Activated CD8-positive, alpha-beta memory T cell treated with anti-CD3 and anti-CD28 coated beads for 36 hours (primary cell): ENCODE results near the gene SCN1B. TPM values are rescaled to one million over a fixed set of nuclear protein-coding genes. Genes with fewer than 3 reads are reported as not detected.
"Not testable (repeated sequence)": the region's sequence is repeated elsewhere in the genome, so short reads cannot be mapped to it uniquely, and the experiment has no call there.

ENCODE experiments used
- CTCF ChIA-PET: fragments of 350-600 bp; sonication (Branson Sonifier 250); formaldehyde crosslinking; loops from one replicate; lab custom pipeline; 2021; ENCODE audit warnings: antibody characterized with exemption; lab: Charles Lee
- POLR2A ChIA-PET: fragments of 350-600 bp; sonication (Branson Sonifier 250); formaldehyde crosslinking; loops from one replicate; lab custom pipeline; 2021; ENCODE audit warnings: antibody characterized with exemption; lab: Charles Lee
- total RNA-seq, 2 experiments: library from RNA; stranded (reverse); gene quantifications; one replicate each; pipeline ENCODE4 v1.2.3, GENCODE V29; 2021

SCN1B gene
- total RNA-seq, 2 experiments from 2014 or later: 0.99 to 1.3 TPM

- CTCF ChIA-PET: no interaction called here
- POLR2A ChIA-PET: no interaction called here
Observed at GRCh38 chr19:35040826-35041547, 10.7 kb downstream of the SCN1B start.

- CTCF ChIA-PET: no interaction called here
- POLR2A ChIA-PET: no interaction called here
Observed at GRCh38 chr19:35041548-35042055, 11.3 kb downstream of the SCN1B start, which contains the start of gene HPN. TSS of gene HPN (plus strand) at chr19:35041721. CDS start at chr19:35042507, 786 bp downstream.

- CTCF ChIA-PET: no interaction called here
- POLR2A ChIA-PET: no interaction called here
Observed at GRCh38 chr19:35042056-35042730, 11.9 kb downstream of the SCN1B start.

- POLR2A ChIA-PET: no interaction called here
- CTCF ChIA-PET: interaction anchor here (0.6 to 2.2 kb wide), 4 partner anchors 11 to 69 kb away, joined by 3 to 10 read pairs (median 6); no protein-coding TSS in a partner anchor
Observed at GRCh38 chr19:35042954-35043604, 12.8 kb downstream of the SCN1B start.

GRCh38 chr19:35043906-35044305, 13.6 kb downstream of the SCN1B start:
- POLR2A ChIA-PET: interaction anchor here (0.6 kb wide), 1 partner anchor 73 kb away, joined by 5 read pairs; no protein-coding TSS in a partner anchor

GRCh38 chr19:35044317-35045117, 14.2 kb downstream of the SCN1B start:
- POLR2A ChIA-PET: interaction anchor here (0.6 kb wide), 1 partner anchor 72 kb away, joined by 5 read pairs; no protein-coding TSS in a partner anchor

More at GRCh38 chr19:35043906-35044305, 13.6 kb downstream of the SCN1B start:
- CTCF ChIA-PET: interaction anchor here (0.8 to 2.2 kb wide), 17 partner anchors 9 to 84 kb away, joined by 3 to 10 read pairs (median 4); partner anchors contain the start of gene SCN1B

GRCh38 chr19:35045667-35046300, 15.5 kb downstream of the SCN1B start:
- CTCF ChIA-PET: interaction anchor here (0.6 to 1.3 kb wide), 4 partner anchors 12 to 91 kb away, joined by 3 to 4 read pairs (median 4); no protein-coding TSS in a partner anchor
- POLR2A ChIA-PET: no interaction called here

More at GRCh38 chr19:35044317-35045117, 14.2 kb downstream of the SCN1B start:
- CTCF ChIA-PET: interaction anchor here (0.8 to 2.2 kb wide), 18 partner anchors 9 to 91 kb away, joined by 3 to 10 read pairs (median 4); partner anchors contain the start of gene SCN1B

- ChIA-PET CTCF (interaction anchor here (0.6 to 1.3 kb wide), 3 partner anchors 12 to 92 kb away, joined by 3 to 4 read pairs (median 4); no protein-coding TSS in a partner anchor), POLR2A (no interaction called here)
Observed at GRCh38 chr19:35046461-35046860, 16.2 kb downstream of the SCN1B start.

- ChIA-PET CTCF (interaction anchor here (0.7 to 0.9 kb wide), 2 partner anchors 10 to 73 kb away, joined by 3 read pairs; no protein-coding TSS in a partner anchor), POLR2A (interaction anchor here (0.7 kb wide), 1 partner anchor 93 kb away, joined by 3 read pairs; no protein-coding TSS in a partner anchor)
Observed at GRCh38 chr19:35048911-35049411, 18.7 kb downstream of the SCN1B start.

- ChIA-PET CTCF (interaction anchor here (0.9 kb wide), 1 partner anchor 9 kb away, joined by 3 read pairs; no protein-coding TSS in a partner anchor), POLR2A (no interaction called here)
Observed at GRCh38 chr19:35049456-35049855, 19.2 kb downstream of the SCN1B start.

- CTCF ChIA-PET: interaction anchor here (0.5 to 1.1 kb wide), 4 partner anchors 11 to 332 kb away, joined by 3 read pairs; partner anchors contain the start of gene LGI4
- POLR2A ChIA-PET: not testable (repeated sequence)
Observed at GRCh38 chr19:35050662-35051061, 20.4 kb downstream of the SCN1B start.

- CTCF ChIA-PET: interaction anchor here (0.6 kb wide), 1 partner anchor 10 kb away, joined by 3 read pairs; no protein-coding TSS in a partner anchor
- POLR2A ChIA-PET: not testable (repeated sequence)
Observed at GRCh38 chr19:35051268-35051667, 21.0 kb downstream of the SCN1B start.

GRCh38 chr19:35051796-35052195, 21.5 kb downstream of the SCN1B start:
- ChIA-PET CTCF (no interaction called here), POLR2A (no interaction called here)

- ChIA-PET POLR2A (no interaction called here), CTCF (interaction anchor here (2.1 kb wide), 1 partner anchor 8 kb away, joined by 9 read pairs; no protein-coding TSS in a partner anchor)
Observed at GRCh38 chr19:35052599-35053190, 22.4 kb downstream of the SCN1B start.

- ChIA-PET POLR2A (no interaction called here), CTCF (interaction anchor here (2.1 kb wide), 1 partner anchor 9 kb away, joined by 9 read pairs; no protein-coding TSS in a partner anchor)
Observed at GRCh38 chr19:35053667-35054293, 23.5 kb downstream of the SCN1B start.

- POLR2A ChIA-PET: interaction anchor here (0.6 kb wide), 2 partner anchors 647 to 965 kb away, joined by 3 to 4 read pairs; no protein-coding TSS in a partner anchor
- CTCF ChIA-PET: interaction anchor here (0.8 kb wide), 1 partner anchor 13 kb away, joined by 3 read pairs; no protein-coding TSS in a partner anchor
Observed at GRCh38 chr19:35054626-35055025, 24.4 kb downstream of the SCN1B start.
